Measurements from ENCODE around the gene HOXD3. TPM values are rescaled to one million over a fixed set of nuclear protein-coding genes. Genes with fewer than 3 reads are reported as not detected.

The HOXD3 gene
- total RNA-seq, 2 donors from 2014 or later: not detected

- H3K27me3 Mint-ChIP-seq: peaks cover 80% of the 10 kb centered on the region
- peaks cover 4% of the 10 kb centered on the region for H3K9me3 Mint-ChIP-seq
- no peak overlapping the region for H3K27ac Mint-ChIP-seq
- H3K4me3 Mint-ChIP-seq: no peak overlapping the region
- no peak for ATAC-seq (replicated peaks)
- H3K4me1 Mint-ChIP-seq: peaks cover 4% of the 10 kb centered on the region
- peaks cover 25% of the 10 kb centered on the region for H3K36me3 Mint-ChIP-seq (ENCODE audit: low read depth)
Measured at GRCh38 chr2:176136374-176137251, 20.5 kb upstream of the HOXD3 start.

GRCh38 chr2:176137252-176137580, 19.9 kb upstream of the HOXD3 start:
- no peak for ATAC-seq (replicated peaks)
- no peak overlapping the region for H3K4me3 Mint-ChIP-seq
- H3K9me3 Mint-ChIP-seq: peaks cover 4% of the 10 kb centered on the region
- H3K4me1 Mint-ChIP-seq: peaks cover 4% of the 10 kb centered on the region
- no peak overlapping the region for H3K27ac Mint-ChIP-seq
- H3K27me3 Mint-ChIP-seq: peaks cover 80% of the 10 kb centered on the region
- H3K36me3 Mint-ChIP-seq (ENCODE audit: low read depth): peaks cover 23% of the 10 kb centered on the region

GRCh38 chr2:176137906-176138305, 19.2 kb upstream of the HOXD3 start:
- ATAC-seq (replicated peaks): no peak

GRCh38 chr2:176138526-176138922, 18.6 kb upstream of the HOXD3 start:
- peak overlapping the region; percentile 10 for H3K4me3 Mint-ChIP-seq
- H3K4me1 Mint-ChIP-seq: no peaks in the 10 kb centered on the region
- peaks cover 78% of the 10 kb centered on the region for H3K27me3 Mint-ChIP-seq
- H3K27ac Mint-ChIP-seq: no peak overlapping the region
- peaks cover 4% of the 10 kb centered on the region for H3K9me3 Mint-ChIP-seq
- ATAC-seq (replicated peaks): no peak
- peaks cover 19% of the 10 kb centered on the region for H3K36me3 Mint-ChIP-seq (ENCODE audit: low read depth)

More at GRCh38 chr2:176137906-176138305, 19.2 kb upstream of the HOXD3 start:
- H3K4me3 Mint-ChIP-seq: no peak overlapping the region
- peaks cover 77% of the 10 kb centered on the region for H3K27me3 Mint-ChIP-seq
- H3K9me3 Mint-ChIP-seq: peaks cover 4% of the 10 kb centered on the region
- peaks cover 19% of the 10 kb centered on the region for H3K36me3 Mint-ChIP-seq (ENCODE audit: low read depth)
- H3K27ac Mint-ChIP-seq: no peak overlapping the region
- no peaks in the 10 kb centered on the region for H3K4me1 Mint-ChIP-seq

- peaks cover 78% of the 10 kb centered on the region for H3K27me3 Mint-ChIP-seq
- H3K4me1 Mint-ChIP-seq: no peaks in the 10 kb centered on the region
- H3K36me3 Mint-ChIP-seq (ENCODE audit: low read depth): peaks cover 19% of the 10 kb centered on the region
- peaks cover 4% of the 10 kb centered on the region for H3K9me3 Mint-ChIP-seq
- peak overlapping the region; percentile 10 for H3K4me3 Mint-ChIP-seq
- H3K27ac Mint-ChIP-seq: no peak overlapping the region
- ATAC-seq (replicated peaks): no peak
Measured at GRCh38 chr2:176138923-176139660, 18.0 kb upstream of the HOXD3 start.

GRCh38 chr2:176139661-176140512, 17.2 kb upstream of the HOXD3 start:
- Mint-ChIP-seq H3K4me3 (no peak overlapping the region), H3K9me3 (peaks cover 4% of the 10 kb centered on the region), H3K27me3 (peaks cover 76% of the 10 kb centered on the region), H3K4me1 (no peaks in the 10 kb centered on the region), H3K27ac (no peak overlapping the region), H3K36me3 (ENCODE audit: low read depth) (peaks cover 19% of the 10 kb centered on the region)
- no peak for ATAC-seq (replicated peaks)

GRCh38 chr2:176140513-176141317, 16.4 kb upstream of the HOXD3 start:
- Mint-ChIP-seq H3K4me1 (no peaks in the 10 kb centered on the region), H3K27me3 (peaks cover 74% of the 10 kb centered on the region), H3K27ac (no peak overlapping the region), H3K36me3 (ENCODE audit: low read depth) (peaks cover 15% of the 10 kb centered on the region), H3K4me3 (peak overlapping the region; percentile 8), H3K9me3 (peaks cover 4% of the 10 kb centered on the region)
- peak; percentile 76 for ATAC-seq (replicated peaks)

GRCh38 chr2:176142281-176142680, 14.8 kb upstream of the HOXD3 start:
- peaks cover 13% of the 10 kb centered on the region for H3K36me3 Mint-ChIP-seq (ENCODE audit: low read depth)
- H3K27me3 Mint-ChIP-seq: peaks cover 80% of the 10 kb centered on the region
- no peaks in the 10 kb centered on the region for H3K4me1 Mint-ChIP-seq
- ATAC-seq (replicated peaks): no peak
- no peak overlapping the region for H3K4me3 Mint-ChIP-seq
- H3K27ac Mint-ChIP-seq: no peak overlapping the region
- H3K9me3 Mint-ChIP-seq: peaks cover 4% of the 10 kb centered on the region

GRCh38 chr2:176145085-176145969, 11.8 kb upstream of the HOXD3 start:
- ATAC-seq (replicated peaks): no peak
- no peak overlapping the region for H3K27ac Mint-ChIP-seq
- H3K27me3 Mint-ChIP-seq: peaks cover 78% of the 10 kb centered on the region
- no peak overlapping the region for H3K4me3 Mint-ChIP-seq
- H3K36me3 Mint-ChIP-seq (ENCODE audit: low read depth): peaks cover 3% of the 10 kb centered on the region
- H3K4me1 Mint-ChIP-seq: no peaks in the 10 kb centered on the region
- H3K9me3 Mint-ChIP-seq: no peaks in the 10 kb centered on the region

GRCh38 chr2:176146101-176146500, 11.0 kb upstream of the HOXD3 start:
- no peak overlapping the region for H3K27ac Mint-ChIP-seq
- H3K9me3 Mint-ChIP-seq: no peaks in the 10 kb centered on the region
- H3K4me1 Mint-ChIP-seq: no peaks in the 10 kb centered on the region
- peaks cover 4% of the 10 kb centered on the region for H3K36me3 Mint-ChIP-seq (ENCODE audit: low read depth)
- no peak overlapping the region for H3K4me3 Mint-ChIP-seq
- ATAC-seq (replicated peaks): no peak
- peaks cover 81% of the 10 kb centered on the region for H3K27me3 Mint-ChIP-seq

GRCh38 chr2:176146645-176147044, 10.5 kb upstream of the HOXD3 start:
- H3K4me3 Mint-ChIP-seq: no peak overlapping the region
- H3K9me3 Mint-ChIP-seq: no peaks in the 10 kb centered on the region
- H3K36me3 Mint-ChIP-seq (ENCODE audit: low read depth): peaks cover 4% of the 10 kb centered on the region
- H3K4me1 Mint-ChIP-seq: no peaks in the 10 kb centered on the region
- H3K27ac Mint-ChIP-seq: no peak overlapping the region
- peaks cover 80% of the 10 kb centered on the region for H3K27me3 Mint-ChIP-seq
- no peak for ATAC-seq (replicated peaks)

- Mint-ChIP-seq H3K27me3 (peaks cover 73% of the 10 kb centered on the region), H3K4me1 (no peaks in the 10 kb centered on the region), H3K27ac (no peak overlapping the region), H3K4me3 (no peak overlapping the region), H3K9me3 (no peaks in the 10 kb centered on the region), H3K36me3 (ENCODE audit: low read depth) (peaks cover 4% of the 10 kb centered on the region)
- no peak for ATAC-seq (replicated peaks)
Measured at GRCh38 chr2:176147210-176147799, 9.8 kb upstream of the HOXD3 start.

Measured in activated T-helper 17 cell treated with anti-CD3 and anti-CD28 coated beads, Interleukin-2, amount 50 U/mL, for 72 hours (primary cell).